Endothelial cell (in vitro differentiated cells): Measurements from ENCODE around the gene CREBBP. TPM values are rescaled to one million over a fixed set of nuclear protein-coding genes. Genes with fewer than 3 reads are reported as not detected.

Experiments used
- DNase-seq: peaks from one replicate; pipeline ENCODE4 v3.0.0; 2021; ENCODE audit warnings: low spot score
- H3K27ac Mint-ChIP-seq: one replicate; pipeline ENCODE4 v1.8.0; 2021; ENCODE audit warnings: mixed read lengths, inconsistent platforms; ENCODE audit not compliant: unreplicated experiment
- H3K27me3 Mint-ChIP-seq: one replicate; pipeline ENCODE4 v1.8.0; 2021; ENCODE audit warnings: mild to moderate bottlenecking, moderate library complexity, mixed read lengths, inconsistent platforms; ENCODE audit not compliant: unreplicated experiment
- H3K36me3 Mint-ChIP-seq: one replicate; pipeline ENCODE4 v1.8.0; 2021; ENCODE audit warnings: mild to moderate bottlenecking, low read depth, mixed read lengths, inconsistent platforms; ENCODE audit not compliant: unreplicated experiment
- H3K4me1 Mint-ChIP-seq: one replicate; pipeline ENCODE4 v1.8.0; 2021; ENCODE audit warnings: mild to moderate bottlenecking, mixed read lengths, inconsistent platforms; ENCODE audit not compliant: unreplicated experiment
- H3K4me3 Mint-ChIP-seq: one replicate; pipeline ENCODE4 v1.8.0; 2021; ENCODE audit warnings: mild to moderate bottlenecking, mixed read lengths, inconsistent platforms; ENCODE audit not compliant: unreplicated experiment
- H3K9me3 Mint-ChIP-seq: one replicate; pipeline ENCODE4 v1.8.0; 2021; ENCODE audit warnings: mixed read lengths, inconsistent platforms; ENCODE audit not compliant: unreplicated experiment
- total RNA-seq: library from RNA; stranded (reverse); fragmentation: NEBNext Ultra II Directional; extraction: Animal tissue kit (Norgen Biotek cat#: 25700); gene quantifications from one replicate; pipeline ENCODE4 v1.2.1, GENCODE V29; 2021; ENCODE audit not compliant: unreplicated experiment
- TF ChIP-seq, protein P1 (sequence below): fragments of 200-600 bp; sonication (generic); IDR thresholded peaks from one replicate; pipeline ENCODE4 v1.5.0; 2021; ENCODE audit warnings: antibody characterized with exemption; ENCODE audit not compliant: unreplicated experiment

Gene CREBBP
- total RNA-seq, 1 donor from 2014 or later = 66.3 TPM

GRCh38 chr16:3766177-3766576 is 114.3 kb downstream of the CREBBP start:
- DNase-seq = no peak

DNA sequence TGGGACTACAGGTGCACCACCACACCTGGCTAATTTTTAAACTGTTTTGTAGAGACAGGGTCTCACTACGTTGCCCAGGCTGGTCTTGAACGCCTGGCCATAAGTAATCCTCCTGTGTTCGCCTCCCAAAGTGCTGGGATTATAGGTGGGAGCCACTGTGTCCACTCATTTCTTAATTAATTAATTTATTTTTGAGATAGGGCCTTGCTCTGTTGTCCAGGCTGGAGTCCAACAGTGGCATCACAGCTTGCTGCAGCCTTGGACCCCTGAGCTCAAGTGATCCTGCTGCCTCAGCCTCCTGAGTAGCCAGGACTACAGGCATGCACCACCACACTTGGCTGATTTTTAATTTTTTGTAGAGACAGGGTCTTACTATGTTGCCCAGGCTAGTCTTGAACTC is 116.1 kb downstream of the CREBBP start:
- Mint-ChIP-seq H3K27ac (no peak overlapping the region), H3K36me3 (peaks cover 15% of the 10 kb centered on the region)

More at GRCh38 chr16:3766177-3766576, 114.3 kb downstream of the CREBBP start:
- Mint-ChIP-seq H3K4me1 (no peaks in the 10 kb centered on the region), H3K27ac (no peak overlapping the region), H3K27me3 (peaks cover 6% of the 10 kb centered on the region), H3K9me3 (no peaks in the 10 kb centered on the region), H3K36me3 (peaks cover 19% of the 10 kb centered on the region), H3K4me3 (no peak overlapping the region)
- TF ChIP-seq, protein P1, sequence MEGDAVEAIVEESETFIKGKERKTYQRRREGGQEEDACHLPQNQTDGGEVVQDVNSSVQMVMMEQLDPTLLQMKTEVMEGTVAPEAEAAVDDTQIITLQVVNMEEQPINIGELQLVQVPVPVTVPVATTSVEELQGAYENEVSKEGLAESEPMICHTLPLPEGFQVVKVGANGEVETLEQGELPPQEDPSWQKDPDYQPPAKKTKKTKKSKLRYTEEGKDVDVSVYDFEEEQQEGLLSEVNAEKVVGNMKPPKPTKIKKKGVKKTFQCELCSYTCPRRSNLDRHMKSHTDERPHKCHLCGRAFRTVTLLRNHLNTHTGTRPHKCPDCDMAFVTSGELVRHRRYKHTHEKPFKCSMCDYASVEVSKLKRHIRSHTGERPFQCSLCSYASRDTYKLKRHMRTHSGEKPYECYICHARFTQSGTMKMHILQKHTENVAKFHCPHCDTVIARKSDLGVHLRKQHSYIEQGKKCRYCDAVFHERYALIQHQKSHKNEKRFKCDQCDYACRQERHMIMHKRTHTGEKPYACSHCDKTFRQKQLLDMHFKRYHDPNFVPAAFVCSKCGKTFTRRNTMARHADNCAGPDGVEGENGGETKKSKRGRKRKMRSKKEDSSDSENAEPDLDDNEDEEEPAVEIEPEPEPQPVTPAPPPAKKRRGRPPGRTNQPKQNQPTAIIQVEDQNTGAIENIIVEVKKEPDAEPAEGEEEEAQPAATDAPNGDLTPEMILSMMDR = no peak

GRCh38 chr16:3762107-3762750 is 118.3 kb downstream of the CREBBP start:
- Mint-ChIP-seq H3K4me1 (no peaks in the 10 kb centered on the region), H3K36me3 (peaks cover 16% of the 10 kb centered on the region), H3K27ac (no peak overlapping the region), H3K4me3 (no peak overlapping the region), H3K9me3 (no peaks in the 10 kb centered on the region), H3K27me3 (peaks cover 3% of the 10 kb centered on the region)
- TF ChIP-seq, protein P1 = no peak
- DNase-seq = no peak

More for the DNA sequence above, 116.1 kb downstream of the CREBBP start:
- peaks cover 3% of the 10 kb centered on the region for H3K27me3 Mint-ChIP-seq
- TF ChIP-seq, protein P1 = no peak
- H3K4me3 Mint-ChIP-seq = no peak overlapping the region
- no peaks in the 10 kb centered on the region for H3K9me3 Mint-ChIP-seq
- H3K4me1 Mint-ChIP-seq = no peaks in the 10 kb centered on the region
- DNase-seq = no peak

- DNase-seq = no peak
- TF ChIP-seq, protein P1 = no peak
- Mint-ChIP-seq H3K4me1 (no peaks in the 10 kb centered on the region), H3K9me3 (no peaks in the 10 kb centered on the region), H3K36me3 (peaks cover 11% of the 10 kb centered on the region), H3K27me3 (peaks cover 1% of the 10 kb centered on the region), H3K27ac (no peak overlapping the region), H3K4me3 (no peak overlapping the region)
Observed at GRCh38 chr16:3761375-3762106, 119.0 kb downstream of the CREBBP start.

GRCh38 chr16:3760518-3760917 is 120.0 kb downstream of the CREBBP start:
- DNase-seq = no peak
- Mint-ChIP-seq H3K4me3 (no peak overlapping the region), H3K27ac (peak overlapping the region; percentile 5), H3K4me1 (no peaks in the 10 kb centered on the region), H3K36me3 (peaks cover 11% of the 10 kb centered on the region), H3K9me3 (no peaks in the 10 kb centered on the region), H3K27me3 (peaks cover 1% of the 10 kb centered on the region)
- TF ChIP-seq, protein P1 = no peak
